ENCODE data around the gene PUS7L.
"Not testable (repeated sequence)": the region's sequence is repeated elsewhere in the genome, so short reads cannot be mapped to it uniquely, and the experiment has no call there.

Gene PUS7L

DNA sequence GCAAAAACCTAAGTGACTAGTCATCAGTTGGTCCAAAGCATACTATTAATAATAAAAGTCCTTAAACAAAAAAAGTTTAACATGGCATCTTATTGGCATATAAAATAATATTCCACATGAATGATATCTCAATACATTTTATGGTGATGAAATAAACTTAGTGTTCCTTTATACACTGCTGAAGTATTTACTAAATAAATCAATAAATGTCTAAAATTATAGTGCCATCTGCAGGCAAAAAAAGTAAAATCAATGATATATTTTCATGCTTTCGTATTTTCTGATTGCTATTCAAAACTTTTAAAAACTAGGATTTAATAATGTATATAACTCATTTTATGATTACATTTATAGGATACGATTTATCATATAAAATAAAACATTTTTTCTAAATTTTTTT lies 30.5 kb downstream of the PUS7L start:
- no peak overlapping the region for H3K27ac Mint-ChIP-seq
- no peaks in the 10 kb centered on the region for H3K9me3 Mint-ChIP-seq
- peaks cover 22% of the 10 kb centered on the region for H3K4me1 Mint-ChIP-seq
- H3K36me3 Mint-ChIP-seq: peaks cover 10% of the 10 kb centered on the region
- H3K27me3 Mint-ChIP-seq: no peaks in the 10 kb centered on the region
- no peak overlapping the region for H3K4me3 Mint-ChIP-seq

DNA sequence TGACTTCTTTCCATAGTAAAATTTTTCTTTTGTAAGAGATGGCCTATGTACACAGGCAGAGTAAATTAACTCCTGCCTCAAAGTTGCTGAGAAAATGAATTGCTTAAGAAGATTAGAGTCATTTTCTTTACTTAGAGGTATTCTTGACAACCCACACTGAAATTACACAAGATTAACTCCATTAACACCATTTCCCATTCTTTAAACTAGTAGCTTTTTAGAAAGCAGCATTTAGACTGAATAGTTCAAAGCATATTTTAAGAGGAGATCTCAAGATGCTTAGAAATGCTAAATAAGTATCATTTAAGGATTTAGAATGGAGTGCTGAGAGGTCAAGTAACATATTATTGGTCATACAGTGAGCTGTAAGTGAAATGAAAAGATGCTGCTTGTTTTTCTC lies 35.5 kb downstream of the PUS7L start:
- Mint-ChIP-seq H3K4me1 (no peaks in the 10 kb centered on the region), H3K27me3 (no peaks in the 10 kb centered on the region), H3K36me3 (peaks cover 5% of the 10 kb centered on the region), H3K27ac (no peak overlapping the region), H3K9me3 (no peaks in the 10 kb centered on the region), H3K4me3 (no peak overlapping the region)

DNA sequence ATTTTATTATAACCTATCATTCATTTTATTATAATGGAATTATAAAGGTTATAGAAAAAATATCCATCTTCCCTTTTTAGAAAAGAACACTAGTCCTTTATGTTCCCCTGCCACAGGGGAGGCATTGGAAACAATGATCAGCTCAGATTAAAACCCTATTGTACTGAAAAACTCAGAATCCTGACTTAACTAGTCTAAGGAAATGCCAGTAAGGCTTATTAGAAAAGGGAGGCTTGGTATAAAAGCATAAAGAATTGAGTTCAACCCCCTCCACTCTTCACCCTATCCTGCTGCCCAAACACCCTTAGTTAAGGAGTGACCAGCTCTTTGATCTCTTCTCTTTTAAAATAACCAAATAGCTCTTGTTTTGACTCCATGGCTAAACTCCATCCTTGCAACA lies 36.0 kb downstream of the PUS7L start:
- H3K4me3 Mint-ChIP-seq: no peak overlapping the region
- no peaks in the 10 kb centered on the region for H3K27me3 Mint-ChIP-seq
- H3K36me3 Mint-ChIP-seq: peaks cover 5% of the 10 kb centered on the region
- no peaks in the 10 kb centered on the region for H3K4me1 Mint-ChIP-seq
- no peaks in the 10 kb centered on the region for H3K9me3 Mint-ChIP-seq
- H3K27ac Mint-ChIP-seq: no peak overlapping the region

DNA sequence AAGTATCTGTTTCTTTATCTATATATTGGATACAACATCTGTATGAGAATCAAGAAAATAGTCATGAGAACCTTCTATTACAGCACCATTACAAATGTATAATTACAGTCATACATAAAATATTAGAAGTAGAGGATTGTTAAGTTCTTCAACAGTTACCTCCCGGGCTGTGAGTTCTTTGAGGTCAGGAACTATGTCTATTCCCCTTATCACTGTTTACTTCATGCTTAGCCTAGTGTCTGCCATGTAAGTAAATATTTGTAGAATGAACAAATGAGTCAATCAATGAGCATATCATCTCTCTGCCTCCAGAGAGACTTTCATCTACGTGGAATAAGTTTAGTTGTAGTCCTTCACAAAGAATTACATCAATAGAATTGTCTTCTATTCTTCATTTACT lies 47.2 kb downstream of the PUS7L start:
- Mint-ChIP-seq H3K9me3 (peaks cover 12% of the 10 kb centered on the region), H3K4me1 (no peaks in the 10 kb centered on the region), H3K27ac (no peak overlapping the region), H3K4me3 (no peak overlapping the region), H3K27me3 (peaks cover 13% of the 10 kb centered on the region), H3K36me3 (peaks cover 4% of the 10 kb centered on the region)

DNA sequence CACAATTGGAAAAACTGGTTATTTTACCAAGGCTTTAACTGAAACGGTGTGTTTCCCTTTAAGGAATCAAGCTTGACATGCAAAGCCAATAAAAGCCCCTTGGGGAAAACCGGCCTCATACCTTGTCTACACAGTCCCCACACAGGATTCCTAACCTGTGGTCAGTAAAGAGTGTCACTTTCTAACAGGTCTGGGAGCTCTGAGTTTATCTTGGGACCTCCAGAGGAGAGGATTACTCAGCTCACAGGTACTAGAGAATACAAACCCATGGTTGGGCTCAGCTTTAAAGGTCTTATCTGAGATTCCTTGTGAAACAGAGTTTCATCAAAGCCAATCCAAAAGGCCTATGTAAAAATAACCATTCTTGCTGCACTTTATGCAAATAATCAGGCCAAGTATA lies 54.8 kb downstream of the PUS7L start:
- not testable (repeated sequence) for H3K27ac Mint-ChIP-seq, H3K4me3 Mint-ChIP-seq, H3K27me3 Mint-ChIP-seq, H3K36me3 Mint-ChIP-seq, H3K4me1 Mint-ChIP-seq
- peaks cover 12% of the 10 kb centered on the region for H3K9me3 Mint-ChIP-seq

DNA sequence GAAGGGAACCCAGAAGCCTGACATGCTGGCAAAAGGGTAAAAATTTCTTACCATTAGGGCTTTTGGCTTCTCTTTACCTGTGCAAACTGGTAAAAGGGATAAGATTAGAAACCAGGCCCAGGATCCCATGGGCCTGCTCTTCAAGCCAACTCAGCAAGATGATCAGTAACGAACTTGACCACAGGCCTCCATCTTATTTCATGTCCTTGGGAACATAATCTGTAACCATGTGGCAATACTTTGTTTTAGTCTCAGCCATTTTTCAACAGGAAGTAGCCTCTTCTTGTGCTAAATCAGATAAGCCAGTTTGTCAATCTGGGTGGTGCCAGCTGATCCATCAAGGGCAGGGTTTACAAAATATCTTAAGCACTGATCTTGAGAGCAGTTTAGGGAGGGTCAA lies 57.4 kb downstream of the PUS7L start:
- H3K9me3 Mint-ChIP-seq, H3K4me3 Mint-ChIP-seq, H3K4me1 Mint-ChIP-seq, H3K27me3 Mint-ChIP-seq, H3K27ac Mint-ChIP-seq, H3K36me3 Mint-ChIP-seq: not testable (repeated sequence)

DNA sequence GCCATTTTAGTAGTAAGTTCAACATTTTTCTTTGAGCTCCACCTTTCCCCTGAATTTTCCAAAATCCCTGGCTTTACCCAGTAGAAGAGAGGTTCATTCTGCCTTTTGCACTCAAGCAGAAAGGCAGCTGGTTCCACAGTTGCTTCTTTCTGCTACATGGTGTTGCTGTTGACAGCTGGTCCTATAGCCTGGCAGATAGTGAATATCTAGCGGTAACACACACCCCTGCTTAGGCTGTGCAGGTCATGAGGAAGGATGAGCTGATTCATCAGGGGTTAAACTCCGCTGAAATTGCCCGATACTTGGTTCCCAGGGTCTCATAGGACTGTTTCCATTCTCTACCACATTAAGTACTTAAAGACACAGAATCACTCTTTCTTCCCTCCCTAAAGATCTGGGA lies 62.4 kb downstream of the PUS7L start:
- Mint-ChIP-seq H3K27me3 (peaks cover 5% of the 10 kb centered on the region), H3K4me3 (no peak overlapping the region), H3K9me3 (no peaks in the 10 kb centered on the region), H3K36me3 (no peaks in the 10 kb centered on the region), H3K27ac (no peak overlapping the region), H3K4me1 (peaks cover 4% of the 10 kb centered on the region)

DNA sequence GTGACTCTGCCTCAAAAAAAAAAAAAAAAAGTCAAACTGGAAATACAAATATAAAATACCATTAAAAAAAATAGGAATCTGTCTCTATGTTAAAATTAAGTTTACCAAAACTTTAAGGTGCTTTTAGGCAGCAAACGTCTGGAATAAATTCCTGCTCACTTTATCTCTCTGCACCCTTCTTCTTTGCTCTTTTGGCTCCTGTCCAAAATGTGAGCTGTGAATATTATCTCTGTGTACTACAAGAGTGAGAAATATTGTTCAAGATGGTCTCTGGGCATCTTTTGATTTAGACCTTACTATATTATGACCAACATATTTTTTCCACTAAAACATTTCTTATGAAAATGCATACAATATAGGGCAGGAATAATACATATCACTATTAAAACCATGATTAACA lies 63.7 kb downstream of the PUS7L start:
- H3K4me3 Mint-ChIP-seq: no peak overlapping the region
- no peaks in the 10 kb centered on the region for H3K36me3 Mint-ChIP-seq
- no peak overlapping the region for H3K27ac Mint-ChIP-seq
- peaks cover 8% of the 10 kb centered on the region for H3K27me3 Mint-ChIP-seq
- peaks cover 4% of the 10 kb centered on the region for H3K4me1 Mint-ChIP-seq
- H3K9me3 Mint-ChIP-seq: no peaks in the 10 kb centered on the region

DNA sequence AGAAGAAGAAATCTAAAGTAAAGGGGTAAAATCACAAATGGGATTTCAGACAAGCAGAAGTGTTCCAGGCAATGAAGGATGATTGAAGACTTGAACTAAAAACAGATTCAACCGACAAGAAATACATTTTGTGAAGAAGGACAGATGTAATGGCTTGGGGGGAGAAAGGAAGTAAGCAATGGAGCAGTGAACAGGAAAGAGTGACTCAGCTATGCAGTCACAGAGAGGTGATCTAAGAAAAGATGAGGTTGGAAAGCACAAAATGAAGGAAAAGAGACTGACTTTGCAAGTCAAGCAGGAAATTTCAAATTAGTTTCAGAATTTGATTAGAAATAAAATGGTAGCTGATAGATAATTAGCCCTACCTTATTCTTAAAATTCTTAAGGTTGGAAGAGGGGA lies 66.5 kb downstream of the PUS7L start:
- Mint-ChIP-seq H3K27ac (no peak overlapping the region), H3K9me3 (no peaks in the 10 kb centered on the region)

DNA sequence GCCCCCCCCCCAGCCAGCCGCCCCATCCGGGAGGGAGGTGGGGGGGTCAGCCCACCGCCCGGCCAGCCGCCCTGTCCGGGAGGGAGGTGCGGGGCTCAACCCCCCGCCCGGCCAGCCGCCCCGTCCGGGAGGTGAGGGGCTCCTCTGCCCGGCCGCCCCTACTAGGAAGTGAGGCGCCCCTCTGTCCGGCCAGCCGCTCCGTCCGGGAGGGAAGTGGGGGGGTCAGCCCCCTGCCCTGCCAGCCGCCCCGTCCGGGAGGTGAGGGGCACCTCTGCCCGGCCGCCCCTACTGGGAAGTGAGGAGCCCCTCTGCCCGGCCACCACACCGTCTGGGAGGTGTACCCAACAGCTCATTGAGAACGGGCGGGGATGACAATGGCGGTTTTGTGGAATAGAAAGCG lies 73.1 kb downstream of the PUS7L start:
- H3K4me3 Mint-ChIP-seq, H3K36me3 Mint-ChIP-seq, H3K27ac Mint-ChIP-seq, H3K9me3 Mint-ChIP-seq, H3K4me1 Mint-ChIP-seq: not testable (repeated sequence)
- H3K27me3 Mint-ChIP-seq: peaks cover 12% of the 10 kb centered on the region

More for the DNA sequence above, 66.5 kb downstream of the PUS7L start:
- peaks cover 4% of the 10 kb centered on the region for H3K4me1 Mint-ChIP-seq
- no peaks in the 10 kb centered on the region for H3K36me3 Mint-ChIP-seq
- peaks cover 10% of the 10 kb centered on the region for H3K27me3 Mint-ChIP-seq
- no peak overlapping the region for H3K4me3 Mint-ChIP-seq

DNA sequence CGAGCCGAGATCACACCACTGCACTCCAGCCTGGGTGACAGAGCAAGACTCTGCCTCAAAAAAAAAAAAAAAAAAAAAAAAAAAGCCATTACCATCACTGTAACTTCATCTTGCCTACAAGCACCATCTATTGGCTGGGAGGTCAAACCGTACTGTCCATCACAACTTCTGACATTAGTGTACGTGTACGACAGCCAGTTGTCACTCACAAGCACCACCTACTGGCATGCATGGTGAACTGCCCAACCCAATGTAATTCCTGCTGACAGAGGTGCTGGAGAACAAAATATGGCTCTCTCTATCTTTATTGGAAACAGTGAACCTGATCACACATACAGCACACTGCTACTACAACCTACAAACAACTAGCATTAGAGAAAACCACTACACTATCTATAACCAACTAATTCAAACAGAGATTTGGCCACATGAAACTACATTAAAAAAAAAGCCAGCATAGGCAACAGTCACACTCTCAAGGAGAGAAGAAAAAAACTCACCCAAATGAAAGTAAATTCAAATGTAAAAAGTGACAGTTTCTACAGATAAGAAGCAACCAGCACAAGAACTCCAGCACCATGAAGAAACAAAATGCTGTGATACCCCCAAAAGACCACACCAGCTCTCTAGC lies 82.3 kb downstream of the PUS7L start:
- Mint-ChIP-seq H3K4me3 (no peak overlapping the region), H3K27ac (no peak overlapping the region), H3K9me3 (no peaks in the 10 kb centered on the region), H3K36me3 (no peaks in the 10 kb centered on the region), H3K27me3 (peaks cover 23% of the 10 kb centered on the region), H3K4me1 (no peaks in the 10 kb centered on the region)

DNA sequence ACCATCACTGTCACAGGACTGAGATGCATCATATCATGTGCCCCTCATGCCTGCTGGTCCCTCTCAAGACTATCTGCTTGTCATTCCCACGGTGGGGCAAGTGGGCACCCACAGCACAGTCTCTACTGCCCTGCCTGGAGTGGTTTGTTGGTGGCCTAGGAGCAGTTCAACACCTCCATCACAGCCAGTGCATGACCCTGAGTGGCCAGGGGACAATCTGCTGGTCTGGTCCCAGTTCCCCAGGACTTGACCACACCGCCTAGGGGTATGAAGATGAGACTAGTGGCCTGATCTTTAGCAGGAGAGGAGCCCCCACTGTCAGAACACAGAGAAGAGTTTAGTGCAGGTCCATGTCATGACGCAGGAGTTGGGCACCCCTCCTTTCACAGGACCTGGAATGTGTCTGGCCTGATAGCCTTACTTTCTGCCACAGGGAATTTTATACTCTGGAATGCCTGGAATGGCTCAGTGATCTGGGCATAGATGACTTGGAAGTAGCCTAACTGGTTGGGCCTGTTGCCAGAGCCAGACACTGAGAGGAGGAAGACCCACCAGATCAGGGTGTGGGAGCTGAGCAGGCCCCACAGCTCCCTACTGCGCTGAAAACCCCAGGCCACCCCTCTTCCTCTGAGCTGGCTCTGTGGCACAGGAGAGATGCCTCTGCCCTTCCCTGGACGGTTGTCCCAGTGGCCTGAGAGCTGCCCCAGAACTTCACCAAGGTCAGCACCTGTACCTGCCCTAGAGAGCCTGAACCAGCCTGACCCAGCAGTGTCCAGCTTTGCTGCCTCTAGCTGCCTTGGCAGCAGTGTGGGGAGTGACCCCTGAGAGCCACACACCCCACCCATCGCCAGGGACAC lies 83.3 kb downstream of the PUS7L start:
- H3K36me3 Mint-ChIP-seq: no peaks in the 10 kb centered on the region
- no peaks in the 10 kb centered on the region for H3K4me1 Mint-ChIP-seq
- H3K9me3 Mint-ChIP-seq: no peaks in the 10 kb centered on the region
- no peak overlapping the region for H3K4me3 Mint-ChIP-seq
- H3K27ac Mint-ChIP-seq: no peak overlapping the region
- H3K27me3 Mint-ChIP-seq: peaks cover 23% of the 10 kb centered on the region

DNA sequence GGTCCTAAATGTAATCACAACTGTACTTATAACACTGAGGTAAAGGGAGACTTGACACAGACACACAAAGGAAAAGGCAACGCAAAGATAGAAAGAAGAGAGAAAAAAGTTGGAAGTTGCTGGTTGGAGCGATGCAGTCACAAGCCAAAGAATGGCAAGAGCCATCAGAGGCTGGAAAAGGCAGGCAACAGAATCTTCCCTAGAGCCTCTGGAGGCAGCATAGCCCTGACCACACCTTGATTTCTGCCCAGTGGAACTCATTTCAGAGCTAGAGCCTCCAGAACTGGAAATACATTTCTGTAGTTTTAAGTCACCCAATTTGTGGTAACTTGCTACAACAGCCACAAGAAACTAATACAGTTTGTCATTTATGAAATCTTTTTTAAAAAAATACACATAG lies 89.2 kb downstream of the PUS7L start:
- no peaks in the 10 kb centered on the region for H3K4me1 Mint-ChIP-seq
- no peaks in the 10 kb centered on the region for H3K9me3 Mint-ChIP-seq
- H3K27me3 Mint-ChIP-seq: peaks cover 14% of the 10 kb centered on the region
- no peaks in the 10 kb centered on the region for H3K36me3 Mint-ChIP-seq
- no peak overlapping the region for H3K27ac Mint-ChIP-seq
- no peak overlapping the region for H3K4me3 Mint-ChIP-seq
